BLaER1 treated with 17β-estradiol and CSF1 and Interleukin-3, amounts not matched to agents 10 nM and 100 nM (cell line): Measurements from ENCODE around the gene CNTROB.

Experiments used
- H3K27ac ChIP-seq, 11 experiments: shearing (Covaris generic); formaldehyde crosslinking; 2 replicates each; pipeline ENCODE4 v1.8.1; 2022
- H3K27me3 ChIP-seq, 11 experiments: shearing (Covaris generic); formaldehyde crosslinking; 2 replicates each; pipeline ENCODE4 v1.8.1; 2022
- H3K36me3 ChIP-seq, 11 experiments: shearing (Covaris generic); formaldehyde crosslinking; 2 replicates each; pipeline ENCODE4 v1.8.1; 2022
- H3K4me1 ChIP-seq, 10 experiments: shearing (Covaris generic); formaldehyde crosslinking; 2 replicates each; pipeline ENCODE4 v1.8.1; 2022
- H3K4me2 ChIP-seq, 11 experiments: shearing (Covaris generic); formaldehyde crosslinking; 2 replicates each; pipeline ENCODE4 v1.8.1; 2022
- H3K4me3 ChIP-seq, 10 experiments: shearing (Covaris generic); formaldehyde crosslinking; 2 replicates each; pipeline ENCODE4 v1.8.1; 2022
- H3K9ac ChIP-seq, 11 experiments: shearing (Covaris generic); formaldehyde crosslinking; 2 replicates each; pipeline ENCODE4 v1.8.1; 2022
- H3K9me3 ChIP-seq, 11 experiments: shearing (Covaris generic); formaldehyde crosslinking; replicated peaks in 1 of 11; 2 replicates each; pipeline ENCODE4 v1.8.1; 2022
- H4K20me1 ChIP-seq, 11 experiments: shearing (Covaris generic); formaldehyde crosslinking; 2 replicates each; pipeline ENCODE4 v1.8.1; 2022
- Cebpa-rat ChIP-seq, 11 experiments: shearing (Covaris generic); IDR thresholded peaks; 2 replicates each; pipeline ENCODE4 v1.8.1; 2022

Gene CNTROB

DNA sequence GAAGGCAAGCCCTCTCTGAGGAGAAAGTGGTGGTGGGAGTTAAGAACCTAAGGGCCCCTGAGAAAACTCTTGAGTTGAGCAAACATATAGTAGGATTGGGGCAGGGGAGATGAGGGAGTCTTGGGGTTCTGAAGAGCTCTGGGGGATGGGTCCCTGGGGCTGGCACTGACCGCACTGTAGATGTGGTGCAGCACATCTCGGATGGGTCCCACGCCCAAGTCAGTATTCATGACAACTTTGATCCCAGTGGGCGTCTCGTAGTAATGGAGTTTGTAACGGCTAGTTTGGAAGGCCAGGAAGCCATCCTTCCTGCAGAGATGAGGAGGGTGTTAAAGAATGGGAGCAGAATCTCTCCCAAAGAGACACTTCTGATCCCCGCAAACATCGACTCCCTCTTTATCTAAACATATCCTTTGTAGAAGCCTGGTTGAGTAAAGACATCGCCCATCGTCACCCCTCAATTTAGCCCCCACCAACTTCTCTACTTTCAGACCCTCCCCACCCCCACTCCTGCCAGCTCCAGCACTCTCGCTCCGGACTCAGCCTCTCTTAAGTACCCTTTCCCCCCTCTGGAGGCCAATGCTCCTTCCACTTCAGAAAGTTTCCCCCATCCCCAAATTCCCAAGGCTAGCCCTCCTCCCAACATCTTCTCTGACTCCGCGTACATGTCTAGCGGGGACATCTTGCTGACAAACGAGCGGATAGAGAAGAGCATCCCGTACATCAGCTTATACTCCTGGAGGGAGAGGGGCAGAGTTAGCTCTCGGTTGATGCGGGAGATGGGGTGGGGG is 970 bp upstream of the CNTROB start:
- Histone ChIP-seq H4K20me1 (peaks cover 0 to 7% (median 0%) of the 10 kb centered on the region in 11 experiments; a peak in 2 of 22 replicates), H3K36me3 (peaks cover 14 to 27% (median 20%) of the 10 kb centered on the region in 11 experiments), H3K27me3 (no peaks in the 10 kb centered on the region), H3K9me3 (no peaks in the 10 kb centered on the region), H3K9ac (peak overlapping the region; percentile 83 to 94 (median 90)), H3K4me2 (peak overlapping the region; percentile 88 to 96 (median 92)), H3K4me1 (peaks cover 35 to 59% (median 51%) of the 10 kb centered on the region in 10 experiments), H3K27ac (peak overlapping the region; percentile 73 to 95 (median 89)), H3K4me3 (peak overlapping the region; percentile 70 to 96 (median 90))
- no peak for TF ChIP-seq Cebpa-rat (IDR thresholded peaks at IDR 0.05)

DNA sequence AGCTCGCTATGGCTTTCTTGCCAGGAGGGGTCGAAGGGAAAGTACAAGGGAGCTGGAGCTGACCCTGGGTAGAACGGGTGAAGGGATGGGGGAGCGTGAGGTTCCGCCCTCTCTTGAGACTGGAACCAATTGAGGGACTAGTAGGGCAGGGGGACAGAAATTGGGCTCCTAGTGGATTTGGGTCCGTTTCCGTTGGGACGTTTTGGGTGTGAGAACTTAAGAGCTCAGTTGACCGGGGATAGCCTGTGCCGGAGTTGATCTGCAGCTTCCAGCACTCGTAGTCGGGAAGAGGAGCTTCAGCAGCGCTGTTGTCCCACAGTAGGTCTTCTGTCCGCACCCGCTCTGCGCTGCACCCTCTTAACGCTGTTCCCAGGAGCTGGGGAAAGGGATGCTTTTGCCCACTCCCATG is 481 bp downstream of the CNTROB start:
- Histone ChIP-seq H3K27me3 (no peaks in the 10 kb centered on the region), H3K4me1 (peaks cover 35 to 59% (median 51%) of the 10 kb centered on the region in 10 experiments), H3K9ac (peak overlapping the region; percentile 83 to 94 (median 90)), H3K36me3 (peaks cover 28 to 41% (median 34%) of the 10 kb centered on the region in 11 experiments), H3K4me3 (peak overlapping the region; percentile 70 to 96 (median 90)), H3K27ac (peak overlapping the region; percentile 66 to 95 (median 89)), H4K20me1 (peaks cover 0 to 7% (median 0%) of the 10 kb centered on the region in 11 experiments; a peak in 2 of 22 replicates), H3K4me2 (peak overlapping the region; percentile 87 to 99 (median 96)), H3K9me3 (no peaks in the 10 kb centered on the region)
- no peak for TF ChIP-seq Cebpa-rat (IDR thresholded peaks at IDR 0.05)

- H3K9me3 ChIP-seq: no peaks in the 10 kb centered on the region
- H3K27ac ChIP-seq: peak overlapping the region; percentile 66 to 95 (median 89)
- no peak for TF ChIP-seq Cebpa-rat (IDR thresholded peaks at IDR 0.05)
- H3K27me3 ChIP-seq: no peaks in the 10 kb centered on the region
- peak overlapping the region; percentile 87 to 99 (median 96) for H3K4me2 ChIP-seq
- peaks cover 0 to 7% (median 0%) of the 10 kb centered on the region in 11 experiments; a peak in 2 of 22 replicates for H4K20me1 ChIP-seq
- peaks cover 33 to 46% (median 38%) of the 10 kb centered on the region in 11 experiments for H3K36me3 ChIP-seq
- peak overlapping the region; percentile 70 to 96 (median 90) for H3K4me3 ChIP-seq
- peak overlapping the region; percentile 83 to 94 (median 90) for H3K9ac ChIP-seq
- peaks cover 35 to 59% (median 51%) of the 10 kb centered on the region in 10 experiments for H3K4me1 ChIP-seq
Measured at GRCh38 chr17:7932949-7933348, 943 bp downstream of the CNTROB start.

DNA sequence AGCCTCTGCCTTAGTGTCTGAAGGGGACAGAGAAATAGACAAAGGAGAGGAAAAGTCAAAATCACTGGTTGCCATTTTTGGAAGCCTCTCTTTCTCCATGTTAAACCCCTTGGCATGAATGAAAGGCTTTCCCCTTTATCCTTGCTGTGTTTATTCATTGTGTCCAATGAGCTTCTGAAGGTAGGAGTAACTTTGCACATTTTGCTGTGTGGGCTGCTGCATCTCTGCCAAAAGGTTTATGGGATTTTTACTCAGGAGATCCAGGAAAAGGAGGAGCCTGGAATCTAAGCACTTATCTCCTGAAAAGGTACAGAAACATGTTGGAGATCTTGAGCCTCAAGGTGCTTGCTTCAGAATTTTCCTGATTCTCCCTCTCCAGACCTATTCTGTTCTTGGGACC is 3.9 kb downstream of the CNTROB start:
- H3K27ac ChIP-seq: no peak overlapping the region
- no peak overlapping the region; a peak in 1 of 22 replicates for H3K4me2 ChIP-seq
- peaks cover 62 to 69% (median 66%) of the 10 kb centered on the region in 11 experiments for H3K36me3 ChIP-seq
- H3K4me1 ChIP-seq: peaks cover 23 to 40% (median 34%) of the 10 kb centered on the region in 10 experiments
- H4K20me1 ChIP-seq: no peaks in the 10 kb centered on the region; a peak in 1 of 22 replicates
- H3K4me3 ChIP-seq: no peak overlapping the region
- no peaks in the 10 kb centered on the region for H3K9me3 ChIP-seq
- H3K27me3 ChIP-seq: no peaks in the 10 kb centered on the region
- TF ChIP-seq Cebpa-rat (IDR thresholded peaks at IDR 0.05): no peak
- H3K9ac ChIP-seq: no peak overlapping the region

- peaks cover 92 to 99% (median 95%) of the 10 kb centered on the region in 11 experiments for H3K36me3 ChIP-seq
- no peaks in the 10 kb centered on the region for H3K27me3 ChIP-seq
- no peak overlapping the region for H3K4me2 ChIP-seq
- H3K9me3 ChIP-seq: no peaks in the 10 kb centered on the region
- H3K27ac ChIP-seq: no peak overlapping the region
- no peak for TF ChIP-seq Cebpa-rat (IDR thresholded peaks at IDR 0.05)
- H3K4me1 ChIP-seq: peaks cover 0 to 21% (median 15%) of the 10 kb centered on the region in 10 experiments; a peak in 19 of 20 replicates
- H3K4me3 ChIP-seq: no peak overlapping the region
- H4K20me1 ChIP-seq: peaks cover 0 to 5% (median 0%) of the 10 kb centered on the region in 11 experiments; a peak in 2 of 22 replicates
- H3K9ac ChIP-seq: no peak overlapping the region
Measured at GRCh38 chr17:7940034-7940433, 8.0 kb downstream of the CNTROB start.

DNA sequence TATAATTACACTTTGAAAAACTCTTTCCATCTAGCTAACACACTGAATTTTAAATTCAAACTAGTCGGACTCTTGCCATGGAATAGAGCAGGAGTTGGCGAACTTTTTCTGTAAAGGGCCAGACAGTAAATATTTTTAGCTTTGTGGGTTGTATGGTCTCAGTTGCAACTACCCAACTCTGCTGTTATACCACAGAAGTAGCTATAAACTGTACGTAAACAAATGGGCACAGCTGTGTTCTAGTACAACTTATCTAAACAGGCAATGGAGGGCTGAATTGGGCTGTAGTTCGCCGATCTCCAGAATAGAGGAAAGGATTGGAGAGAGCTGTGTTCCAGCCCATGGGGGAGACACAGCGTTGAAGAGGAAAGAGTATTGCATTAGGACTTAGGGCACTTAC is 8.7 kb downstream of the CNTROB start:
- Histone ChIP-seq H3K9me3 (no peaks in the 10 kb centered on the region), H3K27me3 (no peaks in the 10 kb centered on the region), H3K4me2 (no peak overlapping the region), H4K20me1 (peaks cover 0 to 5% (median 0%) of the 10 kb centered on the region in 11 experiments; a peak in 2 of 22 replicates), H3K9ac (no peak overlapping the region), H3K4me3 (no peak overlapping the region), H3K36me3 (peaks cover 94 to 99% (median 96%) of the 10 kb centered on the region in 11 experiments), H3K27ac (no peak overlapping the region), H3K4me1 (peaks cover 0 to 22% (median 17%) of the 10 kb centered on the region in 10 experiments; a peak in 19 of 20 replicates)
- TF ChIP-seq Cebpa-rat (IDR thresholded peaks at IDR 0.05): no peak

- H3K27me3 ChIP-seq: no peaks in the 10 kb centered on the region
- no peak overlapping the region; a peak in 1 of 22 replicates for H3K9ac ChIP-seq
- H3K4me3 ChIP-seq: no peak overlapping the region
- TF ChIP-seq Cebpa-rat (IDR thresholded peaks at IDR 0.05): no peak
- no peaks in the 10 kb centered on the region for H3K9me3 ChIP-seq
- H3K4me1 ChIP-seq: peaks cover 0 to 23% (median 17%) of the 10 kb centered on the region in 10 experiments; a peak in 19 of 20 replicates
- H4K20me1 ChIP-seq: peaks cover 0 to 5% (median 0%) of the 10 kb centered on the region in 11 experiments; a peak in 2 of 22 replicates
- H3K4me2 ChIP-seq: no peak overlapping the region
- peaks cover 92 to 99% (median 96%) of the 10 kb centered on the region in 11 experiments for H3K36me3 ChIP-seq
- H3K27ac ChIP-seq: no peak overlapping the region
Measured at GRCh38 chr17:7943291-7943690, 11.3 kb downstream of the CNTROB start.

GRCh38 chr17:7944326-7944725 is 12.3 kb downstream of the CNTROB start:
- TF ChIP-seq Cebpa-rat (IDR thresholded peaks at IDR 0.05): no peak
- peaks cover 0 to 23% (median 17%) of the 10 kb centered on the region in 10 experiments; a peak in 19 of 20 replicates for H3K4me1 ChIP-seq
- H3K4me3 ChIP-seq: no peak overlapping the region
- H3K36me3 ChIP-seq: peaks cover 92 to 99% (median 96%) of the 10 kb centered on the region in 11 experiments
- peak overlapping the region in 2 of 11 experiments; percentile 9 to 10; a peak in 1 of 22 replicates for H3K9ac ChIP-seq
- no peaks in the 10 kb centered on the region for H3K9me3 ChIP-seq
- H4K20me1 ChIP-seq: peaks cover 0 to 5% (median 0%) of the 10 kb centered on the region in 11 experiments; a peak in 2 of 22 replicates
- H3K4me2 ChIP-seq: peak overlapping the region in 10 of 11 experiments; percentile 13 to 54 (median 46); a peak in 11 of 22 replicates
- no peaks in the 10 kb centered on the region for H3K27me3 ChIP-seq
- H3K27ac ChIP-seq: peak overlapping the region in 3 of 11 experiments; percentile 2 to 16 (median 11); a peak in 4 of 22 replicates

DNA sequence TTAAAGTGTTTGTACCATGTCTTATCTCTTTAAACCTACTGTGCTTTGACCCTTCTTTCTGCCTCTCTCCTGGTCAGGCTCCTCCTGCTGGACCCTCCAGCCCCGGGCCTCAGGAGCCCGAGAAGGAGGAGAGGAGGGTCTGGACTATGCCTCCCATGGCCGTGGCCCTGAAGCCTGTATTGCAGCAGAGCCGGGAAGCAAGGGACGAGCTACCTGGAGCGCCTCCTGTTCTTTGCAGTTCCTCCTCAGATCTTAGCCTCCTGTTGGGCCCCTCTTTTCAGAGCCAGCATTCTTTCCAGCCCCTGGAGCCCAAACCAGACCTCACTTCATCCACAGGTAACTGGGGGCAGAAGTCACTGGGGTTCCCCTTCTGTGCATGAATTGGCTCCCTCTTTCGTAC is 13.6 kb downstream of the CNTROB start:
- H3K27ac ChIP-seq: peak overlapping the region in 1 of 11 experiments; percentile 14; a peak in 2 of 22 replicates
- no peak overlapping the region; a peak in 1 of 22 replicates for H3K9ac ChIP-seq
- H3K36me3 ChIP-seq: peaks cover 91 to 99% (median 95%) of the 10 kb centered on the region in 11 experiments

More for the DNA sequence above, 13.6 kb downstream of the CNTROB start:
- Histone ChIP-seq H3K4me2 (peak overlapping the region in 5 of 11 experiments; percentile 12 to 51 (median 34); a peak in 6 of 22 replicates), H3K4me3 (no peak overlapping the region), H4K20me1 (peaks cover 0 to 5% (median 0%) of the 10 kb centered on the region in 11 experiments; a peak in 2 of 22 replicates), H3K4me1 (peaks cover 0 to 23% (median 17%) of the 10 kb centered on the region in 10 experiments; a peak in 19 of 20 replicates), H3K27me3 (no peaks in the 10 kb centered on the region), H3K9me3 (no peaks in the 10 kb centered on the region)
- TF ChIP-seq Cebpa-rat (IDR thresholded peaks at IDR 0.05): no peak
